GM18907 (cell line): ENCODE results near the gene TRIM5.

Experiments used
- ATAC-seq: cut with Tn5 transposase; IDR thresholded peaks from one replicate; pipeline ENCODE4 v1.9.1; 2021; ENCODE audit warnings: mild to moderate bottlenecking, moderate library complexity; ENCODE audit not compliant: unreplicated experiment

Gene TRIM5

DNA sequence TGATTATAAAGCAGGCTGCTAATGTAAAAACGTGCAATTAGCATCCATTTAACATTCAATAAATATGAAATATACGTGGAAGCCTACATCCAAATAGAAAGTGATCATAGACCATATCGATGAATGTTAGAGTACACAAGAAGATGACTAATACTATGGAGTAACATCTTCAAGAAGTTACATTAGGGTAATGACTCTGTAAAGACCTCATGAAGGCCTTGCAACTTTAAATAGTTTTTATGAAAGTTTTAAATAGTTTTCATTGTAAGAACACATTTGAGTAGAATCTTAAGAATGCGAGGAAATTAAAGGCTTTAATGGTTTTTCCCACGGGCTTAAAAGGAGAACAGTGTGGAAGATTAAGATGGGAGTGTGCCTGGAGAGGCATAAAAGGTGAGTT is 58.7 kb downstream of the TRIM5 start:
- no peak for ATAC-seq

DNA sequence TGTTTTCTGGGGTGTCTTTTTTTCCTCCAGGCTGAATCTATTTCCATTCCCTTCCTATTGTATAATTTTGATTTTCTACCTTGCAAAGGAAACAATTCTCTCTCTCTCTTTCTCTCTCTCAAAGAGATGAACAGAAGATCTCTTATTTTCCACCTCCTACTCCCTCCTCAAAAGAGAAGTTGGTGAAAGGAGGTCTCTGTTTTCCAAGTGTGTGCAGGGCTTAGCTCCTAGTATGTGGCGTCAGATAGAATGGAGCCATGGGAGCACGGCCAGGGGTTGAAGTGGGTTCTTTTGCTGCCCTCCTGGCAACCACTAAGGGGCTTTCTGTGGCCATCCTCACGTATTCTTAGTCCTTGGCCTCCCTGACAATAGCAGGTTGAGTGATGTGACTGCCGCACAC is 59.6 kb downstream of the TRIM5 start:
- ATAC-seq: no peak

DNA sequence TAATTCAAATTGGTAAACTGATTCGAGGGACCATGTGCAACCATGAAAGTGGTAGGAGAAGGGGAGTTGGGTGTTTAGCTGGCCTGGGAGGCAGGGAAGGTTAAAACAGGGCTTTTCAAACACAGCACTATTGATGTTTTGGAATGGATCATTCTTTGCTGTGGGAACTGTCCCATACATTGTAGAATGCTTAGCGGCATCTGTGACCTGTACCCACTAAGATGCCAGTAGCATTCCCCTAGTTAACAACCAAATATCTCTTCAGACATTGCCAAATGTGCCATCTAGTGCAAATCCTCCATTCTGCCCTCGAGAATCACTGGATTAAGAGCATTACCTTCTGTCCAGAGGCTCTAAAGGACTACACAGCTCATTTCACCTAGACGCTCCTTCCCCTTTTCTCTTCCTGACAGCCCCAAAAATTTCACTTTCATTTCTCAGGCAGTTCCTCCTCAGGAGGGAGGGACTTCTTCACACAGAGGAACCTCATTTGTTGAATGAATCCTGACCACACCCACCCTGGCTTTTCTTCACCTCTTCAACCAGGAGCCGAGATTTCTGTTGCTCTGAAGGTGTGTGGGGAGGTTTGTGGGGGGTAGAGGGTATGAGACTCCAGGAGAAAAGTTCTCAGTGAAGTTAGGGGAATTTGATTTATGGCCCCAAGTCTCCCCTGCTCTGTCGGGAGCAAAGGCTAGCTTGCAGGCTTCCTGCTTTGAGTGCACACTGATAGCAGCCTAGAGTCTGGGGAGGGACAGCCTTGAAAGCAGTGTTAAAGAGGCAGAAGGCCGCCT is 60.2 kb downstream of the TRIM5 start, which contains the start of gene TRIM34:
Gene TRIM34, plus strand, starts transcription at position 513 of the 791 bp plus-strand sequence. CDS start 7,331 bp downstream, outside the sequence.
- ATAC-seq: peak; percentile 98

DNA sequence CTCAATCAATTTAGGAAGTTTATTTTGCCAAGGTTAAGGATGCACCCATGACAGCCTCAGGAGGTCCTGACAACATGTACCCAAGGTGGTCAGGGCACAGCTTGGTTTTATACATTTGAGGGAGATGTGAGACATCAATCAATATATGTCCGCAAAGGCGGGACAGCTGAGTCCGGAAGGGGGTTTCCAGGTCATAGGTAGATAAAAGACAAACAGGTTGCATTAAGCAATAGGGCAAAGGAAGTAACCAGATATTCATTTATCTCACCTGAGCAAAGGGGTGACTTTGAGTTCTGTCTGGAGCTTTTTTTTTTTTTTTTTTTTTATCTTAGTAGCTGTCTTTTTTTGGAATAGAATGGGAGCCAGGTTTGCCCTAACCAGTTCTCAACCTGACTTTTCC is 62.1 kb downstream of the TRIM5 start:
- ATAC-seq: no peak

DNA sequence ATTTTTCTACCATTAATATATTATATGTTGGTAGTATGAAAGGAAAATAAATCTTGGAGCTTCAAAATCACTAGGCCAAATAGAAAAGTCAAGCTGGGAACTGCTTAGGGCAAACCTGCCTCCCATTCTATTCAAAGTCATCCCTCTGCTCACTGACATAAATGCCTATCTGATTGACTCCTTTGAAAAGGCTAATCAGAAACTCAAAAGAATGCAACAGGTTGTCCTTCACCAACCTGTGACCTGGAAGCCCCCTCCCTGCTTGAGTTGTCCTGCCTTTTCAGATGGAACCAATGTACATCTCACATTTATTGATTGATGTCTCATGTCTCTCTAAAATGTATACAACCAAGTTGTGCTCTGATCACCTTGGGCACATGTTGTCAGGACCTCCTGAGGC is 63.3 kb downstream of the TRIM5 start:
- no peak for ATAC-seq

DNA sequence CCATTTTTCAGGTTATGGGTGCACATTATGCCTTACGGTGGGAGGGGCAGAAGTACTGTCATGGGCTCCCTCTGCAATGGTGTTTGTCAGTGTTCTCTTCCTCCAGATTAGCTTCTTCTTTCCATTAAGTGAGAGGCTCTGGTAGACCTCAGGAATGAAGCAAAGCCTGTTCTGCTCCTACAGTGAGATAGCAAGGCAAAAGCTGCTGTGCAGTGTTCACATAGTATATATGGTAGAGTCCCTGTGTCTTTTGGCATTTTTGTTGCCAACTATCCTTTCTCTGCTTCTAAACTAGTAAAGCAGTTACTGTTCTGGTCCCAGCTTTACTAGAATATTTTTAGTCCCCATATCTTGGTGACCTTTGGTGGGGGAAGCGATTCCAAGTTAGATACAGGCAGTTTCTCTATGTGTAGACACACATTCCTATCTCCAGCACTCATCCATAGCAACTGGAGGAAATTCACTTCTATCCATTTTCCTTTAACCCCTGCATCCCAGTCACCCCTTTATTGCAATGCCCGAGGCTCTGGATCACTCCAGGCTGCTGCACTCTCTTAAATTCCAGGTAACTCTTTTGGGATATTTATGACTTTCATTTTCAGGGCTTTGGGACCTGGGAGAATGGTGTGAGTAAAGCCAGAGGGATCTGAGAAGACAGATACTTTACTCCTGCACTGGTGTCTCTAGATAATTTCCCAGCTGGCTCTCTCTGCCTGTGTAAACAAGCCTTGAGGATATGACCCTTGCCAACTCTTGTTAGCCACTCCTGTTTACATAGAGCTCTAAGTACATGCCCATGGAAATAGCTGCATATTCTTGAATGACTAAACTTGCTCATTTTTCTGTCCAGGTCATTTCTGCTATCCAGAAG is 64.0 kb downstream of the TRIM5 start:
- ATAC-seq: no peak

DNA sequence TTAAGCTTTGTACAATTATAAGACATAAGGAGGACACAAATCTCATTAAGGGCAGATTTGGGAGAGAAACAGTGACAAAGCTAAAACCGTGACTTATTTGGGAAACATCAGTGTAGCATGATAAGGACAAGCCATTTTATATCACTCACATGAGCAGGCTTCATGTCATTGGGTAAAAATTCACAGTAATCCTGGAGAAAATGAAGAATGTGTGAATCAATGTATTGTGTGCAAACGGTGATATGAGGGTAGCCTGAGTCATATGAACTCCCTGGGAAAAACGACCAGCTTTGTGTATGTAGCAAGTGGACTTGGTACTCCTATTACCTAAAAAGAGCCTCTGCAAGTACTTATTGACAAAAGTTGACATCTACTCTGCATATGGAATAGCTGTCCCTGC is 66.1 kb downstream of the TRIM5 start:
- ATAC-seq: no peak
